Suppressor macrophage (primary cell): Measurements from ENCODE around the gene JOSD2.
"Not testable (repeated sequence)": the region's sequence is repeated elsewhere in the genome, so short reads cannot be mapped to it uniquely, and the experiment has no call there.

Experiments used
- DNase-seq, 4 experiments: peaks; one replicate each; pipeline ENCODE4 v3.0.0-alpha.2; 2020 to 2022

Gene JOSD2

DNA sequence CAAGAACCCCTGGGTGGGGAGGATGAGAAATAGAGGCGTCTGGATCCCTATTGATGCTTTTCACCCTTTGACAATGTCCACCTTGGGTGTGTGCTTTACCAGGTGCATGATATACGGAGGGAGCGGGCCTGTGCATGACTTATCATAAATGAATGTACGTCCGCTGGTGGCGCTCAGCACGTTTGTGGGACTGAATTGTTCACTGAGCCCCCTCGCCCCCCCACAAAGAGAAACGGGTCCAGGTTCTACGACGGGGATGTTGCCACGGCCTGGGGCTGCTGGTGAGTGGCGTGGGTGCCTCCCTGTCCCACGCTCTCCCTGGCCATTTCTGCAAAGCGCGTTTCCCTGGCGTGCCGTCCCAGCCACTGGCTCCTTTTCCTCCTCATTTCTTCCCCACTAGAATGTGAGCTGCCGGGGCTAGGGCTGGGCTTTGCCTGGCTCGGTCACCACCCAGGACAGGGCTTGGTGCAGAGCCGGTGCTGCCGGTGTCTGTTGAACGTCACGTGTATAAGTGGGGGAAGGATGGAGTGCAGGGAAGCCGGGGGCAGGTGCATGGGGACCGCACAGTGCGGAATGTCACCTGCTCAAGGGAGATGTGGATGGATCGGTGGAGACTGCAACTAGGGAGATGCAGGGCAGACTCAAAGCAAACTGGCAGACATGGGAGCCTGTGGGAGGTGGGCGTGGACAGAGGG, 35.7 kb upstream of the JOSD2 start:
- DNase-seq = no peak

GRCh38 chr19:50542943-50543342, 32.0 kb upstream of the JOSD2 start:
- DNase-seq = no peak

DNA sequence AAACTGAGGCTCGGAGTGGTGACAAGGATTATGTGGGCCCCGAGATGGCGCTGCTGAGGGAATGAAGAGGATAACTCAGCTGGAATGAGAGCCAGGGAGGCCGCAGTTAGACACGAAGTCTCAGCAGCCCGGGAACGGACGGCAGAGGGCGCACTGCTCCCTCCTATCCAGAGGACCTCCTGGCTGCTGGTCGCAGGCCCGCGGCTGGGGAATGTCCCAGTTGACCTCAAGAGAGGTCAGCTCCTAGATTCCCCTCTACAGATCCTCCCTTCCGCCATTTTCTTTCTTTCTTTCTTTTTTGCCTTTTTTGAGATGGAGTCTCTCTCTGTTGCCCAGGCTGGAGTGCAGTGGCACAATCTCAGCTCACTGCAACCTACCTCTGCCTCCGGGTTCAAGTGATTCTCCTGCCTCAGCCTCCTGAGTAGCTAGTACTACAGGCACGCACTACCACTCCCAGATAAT, 26.8 kb upstream of the JOSD2 start:
- DNase-seq = peak; percentile 79 to 94 (median 86)

GRCh38 chr19:50537306-50537685, 26.3 kb upstream of the JOSD2 start:
- DNase-seq = no peak

DNA sequence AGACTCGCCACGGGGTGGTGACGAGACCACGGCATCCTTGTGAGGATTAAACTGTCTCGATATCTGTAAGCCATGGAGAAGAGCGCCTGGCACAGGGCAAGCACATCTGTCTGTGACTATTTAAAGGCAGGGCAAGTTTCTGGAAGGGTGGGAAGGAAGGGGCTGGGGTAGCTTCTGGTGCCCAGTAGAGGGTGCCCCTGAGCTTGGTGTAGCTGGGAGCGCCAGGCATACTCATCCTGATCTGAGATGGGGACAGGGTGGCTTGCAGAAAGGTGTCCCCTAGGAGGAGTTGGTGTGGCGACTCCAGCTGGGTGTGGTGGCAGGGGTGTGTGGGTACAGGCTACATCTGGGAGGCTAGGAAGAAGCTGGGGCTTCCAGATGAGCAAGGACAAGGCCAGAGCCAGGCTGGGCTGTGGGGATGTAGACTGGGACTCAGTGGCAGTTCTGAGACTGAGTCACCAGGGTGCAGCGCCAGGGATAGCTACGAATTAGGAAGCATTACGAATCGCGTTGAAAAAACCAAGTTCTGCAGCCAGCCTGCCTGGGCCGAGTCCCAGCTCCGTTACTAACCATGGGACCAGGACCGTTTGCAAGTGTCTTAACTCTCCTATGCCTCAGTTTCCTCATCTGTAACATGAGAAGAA, 25.8 kb upstream of the JOSD2 start:
- no peak for DNase-seq

- DNase-seq = no peak
These were observed 24.7 kb upstream of the JOSD2 start for GRCh38 chr19:50535672-50536187.

- no peak for DNase-seq
These were observed 23.5 kb upstream of the JOSD2 start for GRCh38 chr19:50534478-50534877.

GRCh38 chr19:50532952-50533351, 22.0 kb upstream of the JOSD2 start:
- no peak for DNase-seq

DNA sequence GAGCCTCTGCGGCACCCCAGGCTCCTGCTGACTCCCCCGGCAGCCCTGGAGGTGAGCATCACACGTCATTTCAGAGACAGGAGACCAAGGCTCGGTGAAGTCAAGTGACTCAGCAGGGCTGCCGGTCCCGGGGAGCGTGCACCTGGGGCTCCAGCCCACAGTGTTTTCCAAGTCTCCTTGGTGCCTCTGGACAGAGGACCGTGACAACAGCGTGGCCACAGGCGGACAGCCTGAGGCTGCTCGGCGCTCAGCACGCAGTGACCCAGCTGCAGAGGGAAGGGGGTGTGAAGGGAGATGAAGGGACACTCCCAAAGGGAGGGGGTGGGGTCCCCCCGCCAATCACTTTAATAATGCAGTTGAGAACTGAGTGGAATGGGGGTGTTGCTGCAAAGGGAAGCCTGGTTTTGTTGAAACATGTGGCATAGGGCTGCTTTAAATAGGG, 20.2 kb upstream of the JOSD2 start:
- DNase-seq = no peak

DNA sequence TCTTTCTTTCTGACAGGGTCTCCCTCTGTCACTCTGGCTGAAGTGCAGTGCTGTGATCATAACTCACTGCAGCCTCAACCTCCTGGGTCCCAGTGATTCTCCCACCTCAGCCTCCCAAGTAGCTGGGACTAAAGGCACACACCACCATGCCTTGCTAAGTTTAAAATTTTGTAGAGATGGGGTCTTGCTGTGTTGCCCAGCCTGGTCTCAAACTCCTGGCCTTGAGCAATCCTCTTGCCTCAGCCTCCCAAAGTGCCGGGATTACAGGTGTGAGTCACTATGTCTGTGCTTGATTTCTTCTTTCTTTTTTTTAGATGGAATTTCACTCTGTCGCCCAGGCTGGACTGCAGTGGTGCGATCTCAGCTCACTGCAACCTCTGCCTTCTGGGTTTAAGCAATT, 17.1 kb upstream of the JOSD2 start:
- DNase-seq = not testable (repeated sequence)

DNA sequence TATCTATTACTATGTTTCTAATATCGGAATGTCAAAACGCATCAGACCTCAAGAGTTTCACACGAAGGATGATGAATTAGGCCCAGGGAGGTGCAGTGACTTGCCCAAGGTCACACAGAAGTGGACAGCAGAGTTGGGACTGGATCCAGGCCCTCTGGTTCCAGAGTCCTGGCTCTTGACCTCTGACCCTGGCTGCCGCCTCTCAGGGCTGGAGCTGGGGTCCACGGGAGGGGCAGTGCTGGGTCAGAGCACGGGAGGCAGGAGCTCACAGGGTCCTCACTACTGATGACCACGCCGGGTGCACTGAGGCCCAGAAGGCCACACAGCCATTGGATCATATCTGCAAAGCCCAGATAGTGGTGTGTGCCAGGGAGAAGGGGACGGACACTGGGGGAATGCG, 11.9 kb upstream of the JOSD2 start:
- no peak for DNase-seq

DNA sequence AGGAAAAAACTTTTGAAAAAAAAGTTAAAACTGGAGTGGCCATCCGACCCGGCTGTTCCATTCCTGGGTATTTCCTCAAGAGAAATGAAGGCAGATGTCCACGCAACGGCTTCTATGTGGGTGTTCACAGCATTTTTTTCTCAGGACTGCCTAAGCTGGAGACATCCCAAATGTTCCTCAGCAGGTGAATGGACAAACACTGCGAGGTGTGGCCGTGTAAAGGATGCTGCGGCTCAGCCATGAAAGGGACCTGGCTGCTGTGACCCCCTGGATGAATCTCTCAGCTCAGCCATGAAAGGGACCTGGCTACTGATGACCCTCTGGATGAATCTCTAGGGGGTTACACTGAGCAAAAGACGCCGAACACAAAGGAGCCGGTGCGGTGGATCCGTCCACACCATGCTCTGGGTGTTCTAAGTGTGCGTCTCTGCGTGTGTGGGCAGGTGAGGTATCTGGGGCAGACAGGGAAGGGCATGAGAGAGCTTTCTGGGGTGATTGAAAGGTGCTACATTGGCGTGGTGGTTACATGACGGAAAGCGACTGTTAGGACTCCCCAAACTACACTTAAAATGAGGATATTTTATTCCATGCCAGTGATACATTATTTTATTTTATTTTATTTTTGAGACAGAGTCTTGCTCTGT, 10.0 kb upstream of the JOSD2 start:
- no peak for DNase-seq

- DNase-seq = no peak
These were observed 8.1 kb upstream of the JOSD2 start for GRCh38 chr19:50519006-50519575.

DNA sequence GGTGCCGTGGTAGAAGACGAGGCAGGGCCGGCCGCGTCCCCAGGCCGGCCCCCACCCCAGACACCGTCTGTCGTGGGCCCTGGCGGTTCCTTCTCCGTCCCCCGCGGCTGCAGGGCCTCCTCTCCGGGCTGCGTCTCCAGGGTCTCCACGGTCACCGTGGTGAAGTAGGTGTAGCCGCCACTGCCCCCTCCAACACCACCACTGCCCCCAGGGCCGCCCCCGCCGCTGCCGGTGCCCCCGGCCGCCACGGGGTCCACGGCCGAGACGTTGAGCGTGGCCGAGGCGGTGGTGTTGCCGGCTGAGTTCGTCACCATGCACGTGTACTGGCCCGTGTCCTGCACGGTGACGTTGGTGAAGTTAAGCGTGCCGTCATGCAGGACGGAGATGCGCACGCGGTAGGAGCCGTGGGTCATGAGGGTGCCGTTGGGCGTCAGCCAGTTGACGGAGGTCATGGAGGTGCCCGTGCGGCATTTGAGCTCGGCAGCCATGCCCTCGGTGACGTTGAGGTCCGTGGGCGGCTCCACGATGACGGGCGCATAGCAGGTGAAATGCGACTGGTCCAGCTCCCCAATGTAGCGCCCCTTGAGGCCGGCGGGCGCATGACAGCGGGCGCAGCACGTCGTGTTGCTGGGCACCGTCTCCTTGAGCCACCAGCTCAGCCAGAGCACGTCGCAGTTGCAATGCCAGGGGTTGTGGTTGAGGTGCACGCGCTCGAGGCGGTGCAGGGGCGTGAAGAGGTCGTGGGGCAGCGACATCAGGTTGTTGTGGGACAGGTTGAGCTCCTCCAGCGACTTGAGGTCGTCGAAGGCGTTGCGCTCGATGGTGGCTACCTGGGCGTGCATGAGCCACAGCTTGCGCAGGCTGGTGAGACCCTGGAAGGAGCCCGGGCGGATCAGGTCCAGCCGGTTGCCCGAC, 7.4 kb upstream of the JOSD2 start:
- no peak for DNase-seq

DNA sequence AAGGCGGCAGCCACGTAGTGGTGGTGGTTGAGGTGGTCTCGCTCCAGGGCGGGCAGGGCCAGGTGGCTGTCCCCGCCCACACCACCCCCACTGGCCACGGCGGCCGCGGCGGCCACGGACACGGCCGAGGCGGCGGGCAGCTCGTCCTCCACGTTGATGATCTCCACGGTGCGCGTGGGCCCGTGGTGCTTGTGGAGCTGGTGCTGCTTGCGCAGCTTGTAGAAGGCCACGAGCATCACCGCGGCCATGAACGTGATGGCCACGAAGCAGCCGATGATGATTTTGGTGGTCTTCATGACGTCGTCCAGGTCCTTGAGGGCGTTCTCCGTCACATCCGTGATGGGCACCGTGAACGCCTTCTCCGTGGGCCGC, 6.7 kb upstream of the JOSD2 start:
- no peak for DNase-seq

GRCh38 chr19:50516964-50517703, 6.1 kb upstream of the JOSD2 start:
- no peak for DNase-seq

- no peak for DNase-seq
These were observed 5.5 kb upstream of the JOSD2 start for GRCh38 chr19:50516456-50516855.

DNA sequence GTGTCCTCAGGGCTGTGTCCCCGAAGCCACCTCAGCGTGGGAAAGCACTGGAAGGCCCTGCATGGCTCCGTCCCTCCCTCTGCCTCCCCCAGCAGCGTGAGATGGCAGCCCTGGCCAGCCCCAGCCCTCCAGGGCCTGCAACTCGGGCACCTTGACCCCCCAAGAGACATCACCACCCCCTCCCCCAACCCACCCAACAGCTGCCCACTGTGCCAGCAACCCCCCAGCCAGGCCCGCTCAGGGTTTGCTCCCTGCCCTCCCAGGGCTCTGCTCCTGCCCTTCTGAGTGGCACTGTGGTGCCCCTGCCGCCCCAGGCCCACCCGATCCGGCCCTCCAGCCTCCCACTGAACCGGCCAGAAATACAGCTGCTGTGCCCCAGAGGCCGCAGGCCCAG, 4.2 kb upstream of the JOSD2 start:
- DNase-seq = no peak

DNA sequence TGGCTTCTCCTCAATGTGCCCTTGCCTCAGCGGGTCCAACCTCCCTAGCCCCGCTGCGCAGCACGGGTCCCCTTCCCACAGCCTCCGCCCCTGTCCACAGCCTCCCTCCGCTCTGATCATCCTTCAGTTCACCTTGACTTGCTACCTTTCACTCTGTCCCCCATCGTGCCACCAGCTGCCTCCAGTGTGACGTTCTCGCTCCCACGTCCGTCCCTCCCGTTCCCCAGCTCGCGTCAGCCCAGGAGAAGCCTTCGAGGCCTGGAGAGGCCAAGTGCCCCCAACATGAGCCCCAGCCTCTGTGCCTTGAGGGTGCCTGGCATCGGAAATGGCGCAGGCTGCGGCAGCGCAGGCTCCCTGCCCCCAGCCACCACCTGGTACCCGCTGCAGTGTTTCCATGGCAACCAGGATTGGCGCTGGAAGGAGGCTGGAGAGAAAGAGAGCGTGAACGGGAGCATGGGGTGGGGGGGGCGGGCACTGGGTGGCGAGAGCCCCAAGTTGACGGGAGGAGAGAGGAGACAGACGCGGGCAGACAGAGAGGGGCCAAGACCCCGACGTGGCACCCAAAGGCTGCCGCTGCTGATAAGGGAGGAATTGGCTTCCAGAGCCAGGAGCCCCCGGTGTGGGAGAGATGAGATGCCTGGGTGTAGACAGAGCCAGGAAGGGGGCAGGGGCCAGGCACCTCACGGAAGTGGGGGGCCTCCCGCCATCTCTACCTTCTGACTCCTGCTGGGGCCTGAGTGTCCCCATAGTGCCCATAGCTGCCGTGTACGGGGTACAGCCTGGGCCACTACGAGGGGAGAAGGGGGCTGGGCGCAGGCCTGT, 3.6 kb upstream of the JOSD2 start:
- DNase-seq = no peak

- DNase-seq = no peak
These were observed 2.9 kb upstream of the JOSD2 start, which contains the start of gene ASPDH for GRCh38 chr19:50513746-50514345. Gene ASPDH (minus strand): TSS chr19:50513913. CDS start chr19:50513823, 90 bp downstream.
